Peyer's patch (tissue), 4 donors: ENCODE data around the gene TRABD.

Source experiments
- CTCF ChIP-seq, 6 experiments: fragments of 450-650 bp in 4 of 6; fragments of 200-600 bp in 2 of 6; sonication (generic) in 1 of 6; IDR thresholded peaks; one replicate each; pipeline ENCODE4 v1.5.1; 2017 to 2019; ENCODE audit warnings: antibody characterized with exemption in 6 of 6, mild to moderate bottlenecking in 3 of 6, moderate library complexity in 1 of 6
- POLR2A ChIP-seq, 2 donors: fragments of 450-650 bp; IDR thresholded peaks; one replicate each; pipeline ENCODE4 v1.5.1; 2017; ENCODE audit warnings: antibody characterized with exemption in 2 of 2, mild to moderate bottlenecking in 2 of 2, moderate library complexity in 2 of 2

- TF ChIP-seq CTCF (IDR thresholded peaks at IDR 0.05) (no peak), POLR2A (IDR thresholded peaks at IDR 0.05) (no peak)
These were observed 40.6 kb downstream of the TRABD start for GRCh38 chr22:50226063-50226874.
